SK-N-SH (cell line): ENCODE data around the gene CDH23. TPM values are rescaled to one million over a fixed set of nuclear protein-coding genes. Genes with fewer than 3 reads are reported as not detected.

Source experiments
- CTCF ChIA-PET: fragments of 300-600, 350-600 bp; formaldehyde crosslinking; extraction: SDS; loops from one replicate; lab custom pipeline; 2021; lab: Yijun Ruan, JAX
- POLR2A ChIA-PET: fragments of 350-600 bp; sonication (Branson Sonifier 250); formaldehyde crosslinking; extraction: SDS; loops from one replicate; lab custom pipeline; 2020; ENCODE audit warnings: antibody characterized with exemption, inconsistent platforms; lab: Yijun Ruan, JAX
- DNase-seq: peaks from one replicate; pipeline ENCODE4 v3.0.0; 2012
- H2AFZ ChIP-seq: fragments of 200-600 bp; sonication (generic); 2 replicates; pipeline ENCODE4 v1.8.1; 2016; ENCODE audit warnings: antibody characterized with exemption, mild to moderate bottlenecking, low read depth
- H3F3A ChIP-seq: fragments of 200-600 bp; sonication (generic); replicated peaks from 2 replicates; pipeline ENCODE3; 2016; ENCODE audit warnings: antibody characterized with exemption, mild to moderate bottlenecking; ENCODE audit not compliant: insufficient read depth
- H3K27ac ChIP-seq, 2 experiments: fragments of 200-500 bp in 1 of 2; fragments of 200-600 bp in 1 of 2; sonication (Bioruptor generic) in 1 of 2; sonication (generic), shearing (Covaris generic) in 1 of 2; 2 replicates each; pipeline versions ENCODE4 v1.5.1 to v1.6.1; 2014 to 2016; ENCODE audit warnings: low read depth in 2 of 2, inconsistent platforms in 1 of 2, low read length in 1 of 2, mild to moderate bottlenecking in 1 of 2, mixed read lengths in 1 of 2
- H3K27me3 ChIP-seq: fragments of 200-600 bp; sonication (generic), shearing (Covaris generic); 2 replicates; pipeline ENCODE4 v1.6.1; 2016; ENCODE audit warnings: mixed run types; ENCODE audit not compliant: insufficient read depth
- H3K36me3 ChIP-seq, 2 experiments: fragments of 200-500 bp in 1 of 2; fragments of 200-600 bp in 1 of 2; sonication (Bioruptor generic) in 1 of 2; sonication (generic) in 1 of 2; replicated peaks in 1 of 2; 2 replicates each; pipeline versions ENCODE3 to v1.5.1; 2014 to 2016; ENCODE audit warnings: low read length in 1 of 2, mild to moderate bottlenecking in 1 of 2; ENCODE audit not compliant: insufficient read depth in 2 of 2, control insufficient read depth in 1 of 2
- H3K4me1 ChIP-seq, 2 experiments: fragments of 200-500 bp in 1 of 2; fragments of 200-600 bp in 1 of 2; sonication (Bioruptor generic) in 1 of 2; sonication (generic), shearing (Covaris generic) in 1 of 2; 2 replicates each; pipeline versions ENCODE4 v1.5.1 to v1.6.1; 2014 to 2016; ENCODE audit warnings: low read depth in 1 of 2, low read length in 1 of 2, mixed run types in 1 of 2; ENCODE audit not compliant: insufficient read depth in 2 of 2, control insufficient read depth in 1 of 2
- H3K4me2 ChIP-seq: fragments of 200-600 bp; sonication (generic), shearing (Covaris generic); 2 replicates; pipeline ENCODE4 v1.6.1; 2017; ENCODE audit warnings: mixed run types
- H3K4me3 ChIP-seq, 2 experiments: fragments of 200-500 bp in 1 of 2; fragments of 200-600 bp in 1 of 2; sonication (Bioruptor generic) in 1 of 2; sonication (generic), shearing (Covaris generic) in 1 of 2; 2 replicates each; pipeline versions ENCODE4 v1.5.1 to v1.8.1; 2014 to 2016; ENCODE audit warnings: low read depth in 2 of 2, inconsistent platforms in 1 of 2, low read length in 1 of 2, mild to moderate bottlenecking in 1 of 2, mixed read lengths in 1 of 2, moderate library complexity in 1 of 2
- H3K79me2 ChIP-seq: fragments of 200-600 bp; sonication (generic); 2 replicates; pipeline ENCODE4 v1.8.1; 2017; ENCODE audit warnings: mild to moderate bottlenecking; ENCODE audit not compliant: insufficient read depth
- H3K9ac ChIP-seq: fragments of 200-600 bp; sonication (generic); 2 replicates; pipeline ENCODE4 v1.6.1; 2017; ENCODE audit warnings: mixed run types
- H3K9me2 ChIP-seq: fragments of 200-600 bp; sonication (generic); 2 replicates; pipeline ENCODE4 v1.6.1; 2017; ENCODE audit warnings: mixed run types
- H3K9me3 ChIP-seq: fragments of 200-600 bp; sonication (generic); 2 replicates; pipeline ENCODE4 v1.6.1; 2017; ENCODE audit warnings: mixed run types, mild to moderate bottlenecking, moderate library complexity
- H4K20me1 ChIP-seq: fragments of 200-600 bp; sonication (generic); 2 replicates; pipeline ENCODE4 v1.6.1; 2017; ENCODE audit warnings: mild to moderate bottlenecking, mixed run types; ENCODE audit not compliant: insufficient read depth
- CTCF ChIP-seq: fragments of 200-600 bp; sonication (generic); IDR thresholded peaks from 2 replicates; pipeline ENCODE4 v1.6.1; 2017; ENCODE audit warnings: antibody characterized with exemption, mild to moderate bottlenecking, moderate library complexity
- EP300 ChIP-seq, 2 experiments: IDR thresholded peaks; 2 replicates each; pipeline versions ENCODE4 v1.4.0 to v1.6.1; 2012; ENCODE audit warnings: borderline replicate concordance in 1 of 2, low read depth in 1 of 2, low read length in 1 of 2
- IRF3 ChIP-seq: fragments of 150-350 bp; IDR thresholded peaks from 2 replicates; pipeline ENCODE4 v1.6.1; 2016; ENCODE audit warnings: mild to moderate bottlenecking, low read depth, low read length
- JUND ChIP-seq: IDR thresholded peaks from 2 replicates; pipeline ENCODE4 v1.4.0; 2012
- NRF1 ChIP-seq: IDR thresholded peaks from 2 replicates; pipeline ENCODE4 v1.6.1; 2012; ENCODE audit warnings: low read depth, mild to moderate bottlenecking, low read length
- RCOR1 ChIP-seq: fragments of 150-350 bp; IDR thresholded peaks from 2 replicates; pipeline ENCODE4 v1.6.1; 2017; ENCODE audit warnings: antibody characterized with exemption, low read length
- REST ChIP-seq: IDR thresholded peaks from 2 replicates; pipeline ENCODE4 v1.6.1; 2012; ENCODE audit warnings: mild to moderate bottlenecking, low read depth, low read length, moderate library complexity
- SIN3A ChIP-seq: IDR thresholded peaks from 2 replicates; pipeline ENCODE4 v1.6.1; 2012; ENCODE audit warnings: low read depth, mild to moderate bottlenecking, low read length, moderate library complexity, borderline replicate concordance
- SMC3 ChIP-seq: IDR thresholded peaks from 2 replicates; pipeline ENCODE4 v1.6.1; 2012; ENCODE audit warnings: low read depth, low read length, improper control_type of control experiment
- TCF12 ChIP-seq: IDR thresholded peaks from 2 replicates; pipeline ENCODE4 v1.4.0; 2012
- TEAD4 ChIP-seq: IDR thresholded peaks from 2 replicates; pipeline ENCODE4 v1.4.0; 2012; ENCODE audit warnings: mild to moderate bottlenecking, borderline replicate concordance; ENCODE audit not compliant: insufficient read depth
- USF1 ChIP-seq: IDR thresholded peaks from 2 replicates; pipeline ENCODE4 v1.4.0; 2012; ENCODE audit warnings: low read depth, borderline replicate concordance
- WGBS: methylation state at CpG from one replicate; pipeline ENCODE4 v1.1.6; 2017; ENCODE audit warnings: low lambda C conversion rate; 5-methylcytosine and 5-hydroxymethylcytosine counted together
- polyA plus RNA-seq, 3 experiments: library from polyadenylated mRNA; depleted of rRNA; stranded (reverse); fragments of >200 nt; gene quantifications; 2 replicates each; pipeline ENCODE4 v1.2.3, GENCODE V29; 2012

Gene CDH23
- polyA plus RNA-seq, 1 of the 3 experiments (the other 2 are of a cell fraction) = 0.03 TPM

- CTCF ChIA-PET = interaction anchor here (1.4 kb wide), 1 partner anchor 114 kb away, joined by 3 read pairs; no protein-coding TSS in a partner anchor
- Histone ChIP-seq H3F3A (no peaks in the 10 kb centered on the region), H3K4me2 (no peak overlapping the region), H3K9me2 (no peaks in the 10 kb centered on the region), H3K4me1 (peaks cover 0 to under 1% of the 10 kb centered on the region in 2 experiments; a peak in 1 of 4 replicates), H3K9ac (no peak overlapping the region), H3K79me2 (no peaks in the 10 kb centered on the region), H2AFZ (no peak overlapping the region), H3K4me3 (no peak overlapping the region), H3K9me3 (no peaks in the 10 kb centered on the region), H3K27ac (no peak overlapping the region), H3K36me3 (no peaks in the 10 kb centered on the region), H3K27me3 (peaks cover 13% of the 10 kb centered on the region; the same call in 1 of the 2 replicates), H4K20me1 (no peaks in the 10 kb centered on the region)
- DNase-seq = no peak
- POLR2A ChIA-PET = no interaction called here
- no peak for TF ChIP-seq SIN3A
- no peak for TF ChIP-seq USF1
- no peak for TF ChIP-seq IRF3
- TF ChIP-seq TEAD4 = no peak
- TF ChIP-seq CTCF = no peak
- no peak for TF ChIP-seq TCF12
- TF ChIP-seq EP300 (IDR thresholded peaks at IDR 0.05; ENCODE audit: borderline replicate concordance in 1 of 2, low read depth in 1 of 2, low read length in 1 of 2) = no peak
- WGBS = 44% methylated on average over 2 of the region's 2 CpGs
These were observed 58.3 kb downstream of the CDH23 start for GRCh38 chr10:71455035-71455434.

GRCh38 chr10:71456631-71457030 lies 59.9 kb downstream of the CDH23 start:
- TF ChIP-seq TEAD4 = no peak
- TF ChIP-seq RCOR1 = no peak
- TF ChIP-seq NRF1 = no peak
- TF ChIP-seq SMC3 = no peak
- no peak for TF ChIP-seq REST
- TF ChIP-seq JUND = no peak
- no peak for TF ChIP-seq EP300 (IDR thresholded peaks at IDR 0.05; ENCODE audit: borderline replicate concordance in 1 of 2, low read depth in 1 of 2, low read length in 1 of 2)
- TF ChIP-seq, all 33 proteins: peak for 0
- CTCF ChIA-PET = interaction anchor here (1.2 to 2.7 kb wide), 3 partner anchors 11 to 63 kb away, joined by 3 to 9 read pairs (median 4); partner anchors contain the start of gene CDH23
- DNase-seq = no peak
- Histone ChIP-seq H3F3A (no peaks in the 10 kb centered on the region), H3K9me3 (no peaks in the 10 kb centered on the region), H3K27ac (no peak overlapping the region), H4K20me1 (no peaks in the 10 kb centered on the region), H3K4me3 (no peak overlapping the region), H3K79me2 (no peaks in the 10 kb centered on the region), H3K9ac (no peak overlapping the region), H3K4me1 (no peaks in the 10 kb centered on the region; a peak in 1 of 4 replicates), H3K36me3 (no peaks in the 10 kb centered on the region), H3K27me3 (0 out of 2 replicates have a peak, but pooled peaks cover 4% of the 10 kb centered on the region), H3K9me2 (no peaks in the 10 kb centered on the region), H2AFZ (no peak overlapping the region), H3K4me2 (no peak overlapping the region)
- 16% methylated on average over 3 of the region's 3 CpGs for WGBS
- POLR2A ChIA-PET = no interaction called here
